ENCODE results near the gene CLSTN2. TPM values are rescaled to one million over a fixed set of nuclear protein-coding genes. Genes with fewer than 3 reads are reported as not detected.

The CLSTN2 gene
- total RNA-seq, 1 experiment from 2014 or later = 0.68 TPM

- H3K4me1 ChIP-seq (ENCODE audit: insufficient read depth, low read length) = no peaks in the 10 kb centered on the region
- H3T11ph ChIP-seq (ENCODE audit: low read length) = no peak overlapping the region
- no peak overlapping the region for H2BK120ac ChIP-seq (ENCODE audit: low read depth, low read length, poor library complexity, severe bottlenecking)
- H4K8ac ChIP-seq (replicated peaks; ENCODE audit: insufficient read length, low read depth, low read length) = no peak overlapping the region
- no peak overlapping the region for H2AK5ac ChIP-seq (ENCODE audit: insufficient read length, low read length)
- Mint-ChIP-seq H3K4me1 (0 out of 4 replicates have a peak, but pooled peaks cover 0 to 2% of the 10 kb centered on the region in 2 experiments), H3K27ac (no peak overlapping the region), H3K27me3 (ENCODE audit: low read depth) (no peaks in the 10 kb centered on the region; the same call in 1 of the 2 replicates), H3K9me3 (no peaks in the 10 kb centered on the region), H3K4me3 (no peak overlapping the region), H3K36me3 (ENCODE audit: insufficient read depth in 1 of 3, low read depth in 3 of 3) (no peaks in the 10 kb centered on the region)
- no peak for DNase-seq
- no peak overlapping the region for H2BK5ac ChIP-seq (ENCODE audit: insufficient read length, low read length)
- H3K23me2 ChIP-seq (ENCODE audit: insufficient read length, low read depth, low read length, poor library complexity, severe bottlenecking) = no peaks in the 10 kb centered on the region
- H3K4ac ChIP-seq (ENCODE audit: low read depth, low read length) = no peak overlapping the region
- TF ChIP-seq CTCF (conservative IDR thresholded peaks at IDR 0.05) = no peak
- no peaks in the 10 kb centered on the region for H4K20me1 ChIP-seq (ENCODE audit: control insufficient read depth, insufficient read depth, insufficient read length)
- WGBS (ENCODE audit: extremely low coverage, insufficient read length, low lambda C conversion rate) = no CpG with 5 or more reads among the region's 3 CpGs
- no peak overlapping the region for H4K5ac ChIP-seq (ENCODE audit: insufficient read length, low read depth, low read length)
- H3K9me3 ChIP-seq (ENCODE audit: control insufficient read depth, low read depth, low read length) = no peaks in the 10 kb centered on the region
- no peak overlapping the region for H2BK15ac ChIP-seq (ENCODE audit: low read depth, low read length)
- no peaks in the 10 kb centered on the region for H3K27me3 ChIP-seq (ENCODE audit: insufficient read depth, low read length)
- no peak overlapping the region for H3K9ac ChIP-seq (ENCODE audit: extremely low read depth, insufficient read length, low read length)
- no peaks in the 10 kb centered on the region for H3K79me1 ChIP-seq (ENCODE audit: insufficient read depth, low read depth, low read length, poor library complexity, severe bottlenecking)
- H3K27ac ChIP-seq (ENCODE audit: insufficient read length, low read depth, low read length) = no peak overlapping the region
- no peak overlapping the region for H3K56ac ChIP-seq (ENCODE audit: insufficient read length, low read depth, low read length)
- no peak overlapping the region for H2BK12ac ChIP-seq (ENCODE audit: insufficient read length, low read depth, low read length)
- no peak overlapping the region for H3K18ac ChIP-seq (ENCODE audit: insufficient read length, low read depth, low read length)
- H3K14ac ChIP-seq (ENCODE audit: insufficient read depth, low read length) = no peak overlapping the region
- no peaks in the 10 kb centered on the region for H3K79me2 ChIP-seq (ENCODE audit: insufficient read depth, low read length)
- H2BK20ac ChIP-seq (ENCODE audit: low read depth, low read length, poor library complexity, severe bottlenecking) = no peak overlapping the region
- H3K23ac ChIP-seq (ENCODE audit: insufficient read length, low read depth, low read length) = no peak overlapping the region
- H2AFZ ChIP-seq (ENCODE audit: low read length) = no peak overlapping the region
- H4K91ac ChIP-seq (ENCODE audit: insufficient read length, low read depth, low read length) = no peak overlapping the region
- no peak overlapping the region for H3K4me2 ChIP-seq (ENCODE audit: insufficient read depth, insufficient read length, low read length)
Measured at GRCh38 chr3:140570602-140571001, 635.6 kb downstream of the CLSTN2 start.

Data from H9 (cell line).